ENCODE measurements around the gene CXCL11.
"Not testable (repeated sequence)": the region's sequence is repeated elsewhere in the genome, so short reads cannot be mapped to it uniquely, and the experiment has no call there.

CXCL11 gene

GRCh38 chr4:76035799-76036380, at the start of gene CXCL11:
TSS of gene CXCL11 (minus strand) at chr4:76036070. CDS start at chr4:76035987, 83 bp downstream.
- DNase-seq (ENCODE audit: low spot score) = no peak

GRCh38 chr4:76084542-76084941, 48.7 kb upstream of the CXCL11 start:
- no peak for DNase-seq (ENCODE audit: low spot score)

DNA sequence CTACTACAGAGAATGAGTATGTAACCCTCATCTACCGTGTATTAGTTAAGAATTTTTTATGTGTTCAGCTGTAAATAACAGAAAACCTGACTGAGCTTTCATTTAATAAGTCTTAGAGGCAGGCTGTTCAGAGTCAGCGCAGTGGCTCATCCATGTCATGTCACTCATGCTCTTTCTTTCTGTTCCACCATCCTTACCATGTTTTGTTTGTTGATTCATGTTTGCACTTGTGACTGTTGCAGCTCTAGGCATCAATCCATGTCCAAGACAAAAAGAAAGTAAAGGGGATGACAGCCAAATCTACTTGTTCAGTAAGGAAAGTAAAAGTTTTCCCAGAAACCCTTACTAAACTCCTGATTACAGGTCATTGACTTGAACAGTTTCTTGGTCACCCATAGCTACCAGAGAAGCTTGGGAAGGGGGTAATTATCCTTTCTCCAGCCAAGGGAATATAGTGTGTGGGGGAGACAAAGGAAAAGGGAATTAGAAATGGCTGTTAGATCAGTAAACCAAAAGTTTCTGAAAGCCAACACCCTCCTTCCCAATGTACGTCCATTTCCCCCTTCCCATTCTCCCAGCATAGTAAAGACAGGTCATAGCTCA, 47.6 kb upstream of the CXCL11 start:
- no peak for DNase-seq (ENCODE audit: low spot score)

DNA sequence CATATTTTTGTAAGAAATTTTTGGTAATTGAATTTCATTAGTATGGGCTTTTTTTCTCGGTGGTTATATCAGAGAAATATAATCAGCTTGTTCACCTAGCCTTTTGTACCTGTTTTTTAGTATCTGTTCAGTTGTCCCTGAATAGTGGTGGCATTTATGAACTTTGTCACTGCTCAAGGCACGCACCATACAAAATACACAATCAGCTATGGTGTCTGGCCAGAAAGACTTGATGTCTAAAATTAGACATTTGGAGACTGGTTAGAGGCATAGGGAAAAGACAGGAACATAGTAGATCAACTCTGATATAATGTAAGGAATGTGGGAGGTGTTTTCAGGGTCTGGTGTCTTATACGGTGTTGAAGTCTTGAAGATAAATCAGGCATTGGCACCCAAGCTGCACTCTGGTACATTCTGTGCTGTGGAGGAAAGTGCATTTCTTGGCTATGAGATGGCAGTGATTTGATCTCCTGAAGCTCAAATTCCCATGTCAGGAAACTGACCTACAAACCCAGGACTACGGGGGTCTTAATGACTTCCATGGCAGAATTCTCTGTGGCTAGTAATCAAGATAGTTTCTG, 42.3 kb upstream of the CXCL11 start:
- no peak for DNase-seq (ENCODE audit: low spot score)

- DNase-seq (ENCODE audit: low spot score) = no peak
These were observed 39.2 kb upstream of the CXCL11 start for GRCh38 chr4:76074993-76075600.

DNA sequence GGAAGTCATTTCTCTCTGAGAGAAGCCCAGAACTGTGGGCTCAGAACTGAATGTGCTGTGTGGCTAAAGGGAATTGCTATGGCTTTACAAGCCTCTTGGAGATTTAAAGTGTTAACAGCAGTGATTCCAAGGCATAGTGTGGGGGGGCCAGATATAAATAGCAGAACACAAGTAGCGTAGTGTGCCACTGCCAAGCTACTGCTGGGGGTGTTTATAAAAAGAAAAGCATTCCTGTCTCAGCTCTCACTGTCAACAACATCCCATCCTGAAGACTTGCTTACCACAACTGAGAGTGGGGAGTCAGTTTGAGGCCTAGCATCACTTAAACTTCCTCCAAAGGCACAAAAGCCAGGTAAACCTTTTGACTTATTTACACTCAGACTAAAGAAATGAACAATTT, 38.6 kb upstream of the CXCL11 start, which contains the start of gene ART3:
TSS of gene ART3 (plus strand) at position 242 of the 400 bp plus-strand sequence. CDS start 1,181 bp downstream, outside the sequence.
- DNase-seq (ENCODE audit: low spot score) = no peak

- no peak for DNase-seq (ENCODE audit: low spot score)
These were observed 36.9 kb upstream of the CXCL11 start for GRCh38 chr4:76072760-76073159.

DNA sequence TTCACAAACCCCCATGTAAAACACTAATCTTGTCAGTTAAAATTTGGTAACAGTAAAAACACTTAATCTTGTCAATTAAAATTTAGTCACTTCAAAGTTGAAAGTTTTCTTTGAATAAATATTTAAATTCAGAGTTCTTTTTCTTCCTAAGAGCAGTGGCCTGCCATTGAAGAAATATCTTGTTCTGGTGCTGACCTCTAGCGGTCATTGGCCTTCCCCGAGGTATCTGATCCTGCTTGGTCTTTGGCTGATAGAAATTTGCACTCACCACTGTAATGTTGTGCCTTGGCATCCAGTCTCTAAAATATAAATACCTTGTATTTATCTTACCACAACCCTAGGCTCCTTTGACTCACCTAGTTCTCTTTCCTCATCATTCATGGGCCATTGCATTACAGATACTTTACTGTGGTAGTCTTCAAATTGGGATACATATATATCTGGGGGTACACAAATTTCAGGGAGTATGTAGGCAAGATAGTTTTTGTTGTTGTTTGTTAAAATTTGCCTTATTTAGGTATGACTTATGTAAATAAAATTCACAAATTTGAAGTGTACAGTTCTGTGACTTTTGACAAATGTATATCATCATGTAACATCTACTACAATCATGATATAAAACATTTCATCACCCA, 31.9 kb upstream of the CXCL11 start:
- peak; percentile 58 for DNase-seq (ENCODE audit: low spot score)

DNA sequence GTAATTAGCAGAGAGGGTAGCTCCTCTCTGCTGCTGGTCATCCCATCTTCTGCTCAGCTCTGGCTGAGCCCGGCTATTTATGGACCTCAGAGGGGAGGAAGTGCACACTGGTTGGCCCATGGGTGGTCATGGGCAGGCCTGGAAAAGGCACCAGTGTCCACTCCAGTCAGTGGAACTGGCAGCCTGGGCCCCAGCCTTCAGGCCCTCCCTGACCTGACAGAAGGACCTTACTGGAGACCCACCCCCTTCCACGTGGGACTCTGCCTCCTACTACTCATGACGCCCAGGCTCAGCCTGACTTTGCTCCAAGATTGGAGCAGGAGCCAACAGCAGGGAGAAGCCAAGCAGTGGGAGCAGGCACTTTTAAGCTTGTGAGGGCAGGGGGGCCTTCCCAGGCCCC, 30.7 kb upstream of the CXCL11 start:
- DNase-seq (ENCODE audit: low spot score) = no peak

DNA sequence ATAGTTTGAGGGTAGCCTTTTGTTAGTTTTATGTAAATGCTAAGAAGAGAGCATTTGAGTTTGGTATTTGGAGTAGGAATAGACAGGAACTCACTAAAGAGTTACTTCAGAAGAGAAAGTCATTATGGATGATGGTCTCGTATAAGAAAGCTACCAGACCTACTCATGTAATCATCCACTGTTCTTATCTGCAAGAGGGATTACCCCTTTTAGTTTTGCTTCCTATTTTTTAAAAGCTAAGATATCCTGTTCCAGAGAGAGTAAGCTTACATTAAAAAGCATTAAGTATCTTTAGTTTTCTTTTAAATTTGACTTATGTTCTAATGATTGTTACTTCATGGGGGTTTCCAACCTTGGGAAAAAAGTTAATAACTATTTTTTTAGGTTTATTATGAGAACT, 26.1 kb upstream of the CXCL11 start:
- DNase-seq (ENCODE audit: low spot score) = no peak

GRCh38 chr4:76061421-76061820, 25.6 kb upstream of the CXCL11 start:
- no peak for DNase-seq (ENCODE audit: low spot score)

GRCh38 chr4:76060506-76060905, 24.6 kb upstream of the CXCL11 start:
- no peak for DNase-seq (ENCODE audit: low spot score)

GRCh38 chr4:76059750-76060149, 23.9 kb upstream of the CXCL11 start:
- no peak for DNase-seq (ENCODE audit: low spot score)

GRCh38 chr4:76058888-76059426, 23.1 kb upstream of the CXCL11 start:
- DNase-seq (ENCODE audit: low spot score) = no peak

DNA sequence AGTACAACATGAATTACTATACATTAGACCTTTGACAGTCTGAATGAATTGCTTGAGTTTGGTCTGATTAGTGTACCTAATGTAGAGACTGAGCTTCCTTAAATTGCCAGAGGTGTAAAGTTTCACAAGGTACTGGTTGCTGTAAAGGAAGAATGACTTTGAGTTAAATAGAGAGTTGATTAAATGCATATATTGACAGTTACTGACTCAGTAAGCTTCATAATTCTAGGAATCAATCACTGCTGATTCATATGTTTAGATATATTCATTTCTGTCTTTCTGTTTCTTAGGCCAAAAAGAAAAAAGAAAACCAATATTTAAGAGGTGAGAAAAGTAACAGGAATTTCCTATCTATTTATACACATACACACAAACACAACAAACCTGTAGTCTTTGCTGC, 22.4 kb upstream of the CXCL11 start:
- no peak for DNase-seq (ENCODE audit: low spot score)

DNA sequence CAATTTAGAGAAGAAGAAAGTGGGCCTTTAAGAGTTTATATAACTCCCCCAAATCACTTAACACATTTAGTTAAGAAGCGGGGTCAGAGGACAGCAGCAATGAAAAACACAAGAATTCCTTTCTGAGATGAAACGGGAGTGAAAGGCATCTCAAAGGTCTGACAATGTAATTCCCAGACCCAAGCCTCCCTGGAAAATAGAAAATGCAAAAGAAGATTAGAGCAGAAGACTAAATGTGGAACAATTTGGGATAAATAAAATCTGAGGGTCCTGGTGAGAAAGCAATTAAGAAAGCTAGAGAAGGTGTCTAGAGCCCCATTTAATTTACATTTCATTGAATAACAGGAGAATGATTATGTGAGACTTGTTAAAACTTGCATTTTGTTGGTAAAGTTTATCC, 19.6 kb upstream of the CXCL11 start:
- DNase-seq (ENCODE audit: low spot score) = no peak

GRCh38 chr4:76055016-76055415, 19.1 kb upstream of the CXCL11 start:
- no peak for DNase-seq (ENCODE audit: low spot score)

GRCh38 chr4:76053730-76054129, 17.9 kb upstream of the CXCL11 start:
- no peak for DNase-seq (ENCODE audit: low spot score)

DNA sequence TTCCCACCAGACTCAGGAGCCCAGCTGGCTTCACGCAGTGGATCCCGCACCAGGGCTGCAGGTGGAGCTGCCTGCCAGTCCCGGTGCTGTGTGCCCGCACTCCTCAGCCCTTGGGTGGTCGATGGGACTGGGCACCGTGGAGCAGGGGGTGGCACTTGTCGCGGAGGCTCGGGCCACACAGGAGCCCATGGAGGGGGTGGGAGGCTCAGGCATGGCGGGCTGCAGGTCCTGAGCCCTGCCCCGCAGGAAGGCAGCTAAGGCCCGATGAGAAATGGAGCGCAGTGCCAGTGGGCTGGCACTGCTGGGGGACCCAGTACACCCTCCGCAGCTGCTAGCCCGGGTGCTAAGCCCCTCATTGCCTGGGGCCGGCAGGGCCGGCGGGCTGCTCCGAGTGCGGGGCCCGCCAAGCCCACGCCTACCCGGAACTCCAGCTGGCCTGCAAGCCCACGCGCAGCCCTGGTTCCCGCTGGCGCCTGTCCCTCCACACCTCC, 14.7 kb upstream of the CXCL11 start:
- DNase-seq (ENCODE audit: low spot score) = not testable (repeated sequence)

- not testable (repeated sequence) for DNase-seq (ENCODE audit: low spot score)
These were observed 14.1 kb upstream of the CXCL11 start for GRCh38 chr4:76049860-76050416.

GRCh38 chr4:76044686-76045085, 8.8 kb upstream of the CXCL11 start:
- DNase-seq (ENCODE audit: low spot score) = not testable (repeated sequence)

GRCh38 chr4:76043306-76043705, 7.4 kb upstream of the CXCL11 start:
- DNase-seq (ENCODE audit: low spot score) = not testable (repeated sequence)

Measured in ecto neural progenitor cell (in vitro differentiated cells).